GM23338 (cell line): Measurements from ENCODE around the gene CABLES2. TPM values are rescaled to one million over a fixed set of nuclear protein-coding genes. Genes with fewer than 3 reads are reported as not detected.

Experiments
- ATAC-seq: fragments of 200-7000 bp; cut with Tn5 transposase; 3 replicates; pipeline ENCODE4 v1.9.1; 2020
- DNase-seq: peaks from one replicate; pipeline ENCODE4 v3.0.0-alpha.2; 2015; ENCODE audit warnings: low spot score
- H2AFZ ChIP-seq: fragments of 200-600 bp; sonication (generic); 2 replicates; pipeline ENCODE4 v1.8.0; 2016; ENCODE audit warnings: antibody characterized with exemption, mild to moderate bottlenecking, moderate library complexity
- H3F3A ChIP-seq: fragments of 200-600 bp; sonication (generic); replicated peaks from 2 replicates; pipeline ENCODE4 v1.8.0; 2017; ENCODE audit warnings: antibody characterized with exemption, mixed run types, low read depth
- H3K27ac ChIP-seq: fragments of 200-600 bp; sonication (generic); 2 replicates; pipeline ENCODE4 v1.6.1; 2016; ENCODE audit warnings: low read depth
- H3K27me3 ChIP-seq: fragments of 200-600 bp; sonication (generic); 2 replicates; pipeline ENCODE4 v1.8.0; 2016; ENCODE audit warnings: mild to moderate bottlenecking, mixed run types, moderate library complexity; ENCODE audit not compliant: insufficient read depth
- H3K36me3 ChIP-seq: fragments of 200-600 bp; sonication (generic); 2 replicates; pipeline ENCODE4 v1.8.0; 2016; ENCODE audit warnings: mild to moderate bottlenecking; ENCODE audit not compliant: insufficient read depth
- H3K4me1 ChIP-seq: fragments of 200-600 bp; sonication (generic); 2 replicates; pipeline ENCODE4 v1.8.0; 2016; ENCODE audit warnings: mild to moderate bottlenecking, moderate library complexity; ENCODE audit not compliant: insufficient read depth
- H3K4me2 ChIP-seq: fragments of 200-600 bp; sonication (generic); 2 replicates; pipeline ENCODE4 v1.7.1; 2017; ENCODE audit warnings: mixed run types
- H3K4me3 ChIP-seq: fragments of 200-600 bp; sonication (generic); 2 replicates; pipeline ENCODE4 v1.6.1; 2016; ENCODE audit warnings: mixed run types
- H3K79me2 ChIP-seq: fragments of 200-600 bp; sonication (generic); replicated peaks from 2 replicates; pipeline ENCODE4 v1.8.0; 2017; ENCODE audit warnings: mild to moderate bottlenecking; ENCODE audit not compliant: insufficient read depth
- H3K9me2 ChIP-seq: fragments of 200-600 bp; sonication (generic); 2 replicates; pipeline ENCODE4 v1.8.0; 2017; ENCODE audit not compliant: insufficient read depth
- H4K20me1 ChIP-seq: fragments of 200-600 bp; sonication (generic); replicated peaks from 2 replicates; pipeline ENCODE4 v1.8.0; 2017; ENCODE audit warnings: mild to moderate bottlenecking; ENCODE audit not compliant: insufficient read depth
- H3K27ac Mint-ChIP-seq: 2 replicates; pipeline ENCODE4 v1.8.0; 2020; ENCODE audit warnings: inconsistent platforms, mild to moderate bottlenecking, moderate library complexity, mixed read lengths
- H3K27me3 Mint-ChIP-seq: 3 replicates; pipeline ENCODE4 v1.8.0; 2022; ENCODE audit warnings: low read depth, mild to moderate bottlenecking, moderate library complexity, mixed read lengths, inconsistent platforms; ENCODE audit not compliant: insufficient read depth, poor library complexity
- H3K36me3 Mint-ChIP-seq: 3 replicates; pipeline ENCODE4 v1.8.0; 2021; ENCODE audit warnings: low read depth, mild to moderate bottlenecking, inconsistent platforms, moderate library complexity, mixed read lengths
- H3K4me1 Mint-ChIP-seq: 3 replicates; pipeline ENCODE4 v1.8.0; 2020; ENCODE audit warnings: mild to moderate bottlenecking, inconsistent platforms, mixed read lengths
- H3K4me3 Mint-ChIP-seq: 3 replicates; pipeline ENCODE4 v1.8.0; 2021; ENCODE audit warnings: moderate library complexity, mild to moderate bottlenecking, inconsistent platforms, mixed read lengths
- H3K9me3 Mint-ChIP-seq: 3 replicates; pipeline ENCODE4 v1.8.0; 2020; ENCODE audit warnings: moderate library complexity, mild to moderate bottlenecking, inconsistent platforms, mixed read lengths
- CREB1 ChIP-seq: fragments of 250-450 bp; sonication (Bioruptor Pico); IDR thresholded peaks from 2 replicates; pipeline ENCODE4 v1.5.0; 2020; ENCODE audit warnings: low read depth, mild to moderate bottlenecking, moderate library complexity
- CTCF ChIP-seq, 2 experiments: fragments of 200-600 bp in 1 of 2; sonication (generic) in 1 of 2; conservative IDR thresholded peaks; 2 replicates each; pipeline versions ENCODE4 v1.5.1 to v1.6.1; 2016 to 2017; ENCODE audit warnings: antibody characterized with exemption in 2 of 2, low read depth in 2 of 2, mild to moderate bottlenecking in 2 of 2, moderate library complexity in 1 of 2
- ETS1 ChIP-seq: IDR thresholded peaks from 2 replicates; pipeline ENCODE4 v1.6.1; 2016; ENCODE audit warnings: antibody characterized with exemption
- EZH2 ChIP-seq: fragments of 200-600 bp; sonication (generic); IDR thresholded peaks from one replicate; pipeline ENCODE4 v1.8.0; 2017; ENCODE audit warnings: antibody characterized with exemption, mild to moderate bottlenecking, low read depth; ENCODE audit not compliant: unreplicated experiment
- JUNB ChIP-seq: IDR thresholded peaks from one replicate; pipeline ENCODE4 v1.6.1; 2016; ENCODE audit warnings: antibody characterized with exemption; ENCODE audit not compliant: unreplicated experiment
- POLR2AphosphoS5 ChIP-seq: IDR thresholded peaks from 2 replicates; pipeline ENCODE4 v1.6.1; 2016; ENCODE audit warnings: antibody characterized with exemption, low read depth
- REST ChIP-seq: IDR thresholded peaks from one replicate; pipeline ENCODE4 v1.6.1; 2018; ENCODE audit warnings: antibody characterized with exemption; ENCODE audit not compliant: unreplicated experiment
- STAT1 ChIP-seq: IDR thresholded peaks from one replicate; pipeline ENCODE4 v1.6.1; 2016; ENCODE audit warnings: antibody characterized with exemption; ENCODE audit not compliant: unreplicated experiment
- ZNF114 ChIP-seq: fragments of 250-450 bp; sonication (Bioruptor Pico); IDR thresholded peaks from 2 replicates; pipeline ENCODE4 v1.5.0; 2020; ENCODE audit warnings: mild to moderate bottlenecking, moderate library complexity
- ZNF331 ChIP-seq: fragments of 250-450 bp; sonication (Bioruptor Pico); IDR thresholded peaks from 2 replicates; pipeline ENCODE4 v1.5.0; 2020; ENCODE audit warnings: low read depth, mild to moderate bottlenecking, moderate library complexity
- polyA plus RNA-seq: library from polyadenylated mRNA; unstranded; fragments of >200 nt; fragmentation: Nextera tagmentation; extraction: Ambion mirVana; gene quantifications from 2 replicates; pipeline ENCODE4 v1.2.1, GENCODE V29; 2016
- total RNA-seq: library from RNA; depleted of rRNA; stranded (reverse); fragments of >200 nt; shearing (Covaris generic); gene quantifications from 2 replicates; pipeline ENCODE4 v1.2.3, GENCODE V29; 2014

The CABLES2 gene
- total and polyA plus RNA-seq, 2 experiments from 2014 or later = 4.3 to 12.7 TPM

- Histone ChIP-seq H3K79me2 (peaks cover 68% of the 10 kb centered on the region), H3K9me2 (no peaks in the 10 kb centered on the region), H3F3A (no peaks in the 10 kb centered on the region), H2AFZ (no peak overlapping the region), H3K4me2 (no peak overlapping the region; the same call in 1 of the 2 replicates), H3K4me1 (peaks cover 32% of the 10 kb centered on the region), H3K36me3 (no peaks in the 10 kb centered on the region; the same call in 1 of the 2 replicates), H3K4me3 (no peak overlapping the region), H3K27me3 (no peaks in the 10 kb centered on the region), H4K20me1 (peaks cover 12% of the 10 kb centered on the region), H3K27ac (peak overlapping the region; percentile 79)
- Mint-ChIP-seq H3K36me3 (no peaks in the 10 kb centered on the region; the same call in 2 of the 3 replicates), H3K4me3 (no peak overlapping the region), H3K4me1 (peaks cover 19% of the 10 kb centered on the region), H3K27ac (no peak overlapping the region), H3K9me3 (no peaks in the 10 kb centered on the region), H3K27me3 (peaks cover 3% of the 10 kb centered on the region)
- DNase-seq (no peak), ATAC-seq (no peak)
- TF ChIP-seq REST = no peak
- no peak for TF ChIP-seq ZNF331
- TF ChIP-seq EZH2 = no peak
Observed at GRCh38 chr20:62356589-62357186, 50.4 kb downstream of the CABLES2 start.

GRCh38 chr20:62355878-62356588 is 51.1 kb downstream of the CABLES2 start:
- Histone ChIP-seq H3K27ac (peak overlapping the region; percentile 79), H3K27me3 (no peaks in the 10 kb centered on the region), H3K9me2 (no peaks in the 10 kb centered on the region), H4K20me1 (peaks cover 12% of the 10 kb centered on the region), H2AFZ (no peak overlapping the region), H3K36me3 (no peaks in the 10 kb centered on the region; the same call in 1 of the 2 replicates), H3K79me2 (peaks cover 62% of the 10 kb centered on the region), H3F3A (no peaks in the 10 kb centered on the region), H3K4me3 (no peak overlapping the region), H3K4me1 (peaks cover 25% of the 10 kb centered on the region), H3K4me2 (no peak overlapping the region; the same call in 1 of the 2 replicates)
- Mint-ChIP-seq H3K36me3 (peaks cover 6% of the 10 kb centered on the region; the same call in 2 of the 3 replicates), H3K27ac (peak overlapping the region; percentile 61), H3K4me1 (peaks cover 17% of the 10 kb centered on the region), H3K27me3 (peaks cover 3% of the 10 kb centered on the region), H3K9me3 (no peaks in the 10 kb centered on the region), H3K4me3 (no peak overlapping the region)
- ATAC-seq (peak; percentile 9), DNase-seq (no peak)
- TF ChIP-seq ETS1 (no peak), ZNF331 (no peak), EZH2 (no peak), CREB1 (CRISPR knock-in tag) (no peak), REST (no peak), STAT1 (no peak), ZNF114 (CRISPR knock-in tag) (no peak), POLR2AphosphoS5 (no peak), JUNB (no peak), CTCF (conservative IDR thresholded peaks at IDR 0.05; ENCODE audit: low read depth in 2 of 2) (no peak)
